Ovary (tissue), 9 donors: ENCODE data around the gene HAUS6. TPM values are rescaled to one million over a fixed set of nuclear protein-coding genes. Genes with fewer than 3 reads are reported as not detected.

Source experiments
- DNase-seq, 5 donors: peaks; one replicate each; pipeline ENCODE4 v3.0.0-alpha.2; 2019 to 2020
- H3K27ac ChIP-seq, 2 donors: fragments of 200-600 bp; one replicate each; pipeline versions ENCODE4 v1.5.1 to v1.8.0; 2019 to 2022
- H3K27me3 ChIP-seq: fragments of 200-600 bp; one replicate; pipeline ENCODE4 v1.8.0; 2022
- H3K36me3 ChIP-seq: fragments of 200-600 bp; sonication (generic); one replicate; pipeline ENCODE4 v1.5.1; 2019
- H3K4me1 ChIP-seq: one replicate; pipeline ENCODE4 v1.8.1; 2013; ENCODE audit warnings: mild to moderate bottlenecking, moderate library complexity; ENCODE audit not compliant: insufficient read depth
- H3K4me3 ChIP-seq: fragments of 200-600 bp; sonication (generic); one replicate; pipeline ENCODE4 v1.5.1; 2017
- H3K9me3 ChIP-seq, 2 donors: fragments of 200-600 bp in 1 of 2; sonication (generic) in 1 of 2; one replicate each; pipeline versions ENCODE4 v1.5.1 to v1.8.1; 2013 to 2019; ENCODE audit warnings: mild to moderate bottlenecking in 1 of 2, moderate library complexity in 1 of 2
- CTCF ChIP-seq, 3 donors: fragments of 450-650 bp in 2 of 3; fragments of 200-600 bp in 1 of 3; IDR thresholded peaks; one replicate each; pipeline versions ENCODE4 v1.5.1 to v1.8.0; 2016 to 2022; ENCODE audit warnings: antibody characterized with exemption in 3 of 3, mild to moderate bottlenecking in 1 of 3
- EP300 ChIP-seq: sonication (generic); formaldehyde crosslinking; IDR thresholded peaks from one replicate; pipeline ENCODE4 v1.6.1; 2017; ENCODE audit warnings: antibody characterized with exemption
- POLR2A ChIP-seq: fragments of 450-650 bp; IDR thresholded peaks from one replicate; pipeline ENCODE4 v1.6.1; 2017; ENCODE audit warnings: antibody characterized with exemption, mild to moderate bottlenecking, moderate library complexity
- WGBS, 3 donors: extraction: QIAGEN DNeasy Blood & Tissue Kit in 1 of 3; methylation state at CpG; one replicate each; pipeline versions ENCODE4 v1.1.5 to v1.1.7; 2013 to 2017; 5-methylcytosine and 5-hydroxymethylcytosine counted together
- intact Hi-C, 4 donors: fragments of 100-400 bp; cut with DNase I; formaldehyde crosslinking; loops; one replicate each; pipeline versions ENCODE4 v1.11.0 to v1.15.1; 2022 to 2023
- polyA plus RNA-seq, 2 donors: library from polyadenylated mRNA; stranded (reverse); fragments of 200-250 nt in 1 of 2; fragments of 350-450 nt in 1 of 2; fragmentation: Illumina TruSeq in 1 of 2; extraction: RNeasy Lipid Tissue Mini Kit (QIAGEN cat#74804) in 1 of 2; gene quantifications; one replicate each; pipeline ENCODE4 v1.2.3, GENCODE V29; 2013 to 2014
- total RNA-seq, 7 donors: library from RNA; depleted of rRNA in 2 of 7; stranded (reverse); fragments of >200 nt in 2 of 7; fragmentation: NEBNext Ultra II Directional in 3 of 7; extraction: Animal tissue kit (Norgen Biotek cat#: 25700) in 3 of 7; gene quantifications; one replicate each; pipeline versions ENCODE4 v1.1.0 to v1.2.4, GENCODE V29; 2016 to 2023
- donor health status: DM: no; HTN: no; CAD: no; lungs with moderate emphysema.
- donor health status: DM: no; HTN: no; CAD: no.
- donor health status: Bipolar disorder and iron deficiency.
- donor health status: DM: yes; HTN: yes; CAD: no.
- donor health status: DM: no; HTN: no; CAD: no.
- donor health status: DM: yes; HTN: yes; CAD: no.

HAUS6 gene
- total and polyA plus RNA-seq, 9 donors, result 4.6 to 13.1 (median 9.7) TPM

DNA sequence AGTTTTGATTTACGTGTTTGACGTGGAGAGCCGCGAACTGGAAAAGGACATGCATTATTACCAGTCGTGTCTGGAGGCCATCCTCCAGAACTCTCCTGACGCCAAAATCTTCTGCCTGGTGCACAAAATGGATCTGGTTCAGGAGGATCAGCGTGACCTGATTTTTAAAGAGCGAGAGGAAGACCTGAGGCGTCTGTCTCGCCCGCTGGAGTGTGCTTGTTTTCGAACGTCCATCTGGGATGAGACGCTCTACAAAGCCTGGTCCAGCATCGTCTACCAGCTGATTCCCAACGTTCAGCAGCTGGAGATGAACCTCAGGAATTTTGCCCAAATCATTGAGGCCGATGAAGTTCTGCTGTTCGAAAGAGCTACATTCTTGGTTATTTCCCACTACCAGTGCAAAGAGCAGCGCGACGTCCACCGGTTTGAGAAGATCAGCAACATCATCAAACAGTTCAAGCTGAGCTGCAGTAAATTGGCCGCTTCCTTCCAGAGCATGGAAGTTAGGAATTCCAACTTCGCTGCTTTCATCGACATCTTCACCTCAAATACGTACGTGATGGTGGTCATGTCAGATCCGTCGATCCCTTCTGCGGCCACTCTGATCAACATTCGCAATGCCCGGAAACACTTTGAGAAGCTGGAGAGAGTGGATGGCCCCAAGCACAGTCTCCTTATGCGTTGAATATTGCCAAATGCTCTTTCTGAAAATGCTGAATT is 52.6 kb downstream of the HAUS6 start:
- Histone ChIP-seq H3K9me3 (no peaks in the 10 kb centered on the region), H3K27me3 (no peaks in the 10 kb centered on the region), H3K4me3 (peak overlapping the region; percentile 73), H3K36me3 (no peaks in the 10 kb centered on the region), H3K4me1 (peaks cover 10% of the 10 kb centered on the region), H3K27ac (peak overlapping the region; percentile 95 to 96)
- intact Hi-C loops, result loop anchor here in 3 of 4 donors (5.0 to 10.0 kb wide), 4 partner anchors 122 to 415 kb away; no protein-coding TSS in a partner anchor
- WGBS, 3 donors, result 2 to 10% (median 3%) methylated on average over 33 of the region's 33 CpGs
- peak in 3 of 5 donors; percentile 25 to 45 (median 27) for DNase-seq
- TF ChIP-seq EP300 (no peak), POLR2A (no peak), CTCF (IDR thresholded peaks at IDR 0.05) (no peak)

DNA sequence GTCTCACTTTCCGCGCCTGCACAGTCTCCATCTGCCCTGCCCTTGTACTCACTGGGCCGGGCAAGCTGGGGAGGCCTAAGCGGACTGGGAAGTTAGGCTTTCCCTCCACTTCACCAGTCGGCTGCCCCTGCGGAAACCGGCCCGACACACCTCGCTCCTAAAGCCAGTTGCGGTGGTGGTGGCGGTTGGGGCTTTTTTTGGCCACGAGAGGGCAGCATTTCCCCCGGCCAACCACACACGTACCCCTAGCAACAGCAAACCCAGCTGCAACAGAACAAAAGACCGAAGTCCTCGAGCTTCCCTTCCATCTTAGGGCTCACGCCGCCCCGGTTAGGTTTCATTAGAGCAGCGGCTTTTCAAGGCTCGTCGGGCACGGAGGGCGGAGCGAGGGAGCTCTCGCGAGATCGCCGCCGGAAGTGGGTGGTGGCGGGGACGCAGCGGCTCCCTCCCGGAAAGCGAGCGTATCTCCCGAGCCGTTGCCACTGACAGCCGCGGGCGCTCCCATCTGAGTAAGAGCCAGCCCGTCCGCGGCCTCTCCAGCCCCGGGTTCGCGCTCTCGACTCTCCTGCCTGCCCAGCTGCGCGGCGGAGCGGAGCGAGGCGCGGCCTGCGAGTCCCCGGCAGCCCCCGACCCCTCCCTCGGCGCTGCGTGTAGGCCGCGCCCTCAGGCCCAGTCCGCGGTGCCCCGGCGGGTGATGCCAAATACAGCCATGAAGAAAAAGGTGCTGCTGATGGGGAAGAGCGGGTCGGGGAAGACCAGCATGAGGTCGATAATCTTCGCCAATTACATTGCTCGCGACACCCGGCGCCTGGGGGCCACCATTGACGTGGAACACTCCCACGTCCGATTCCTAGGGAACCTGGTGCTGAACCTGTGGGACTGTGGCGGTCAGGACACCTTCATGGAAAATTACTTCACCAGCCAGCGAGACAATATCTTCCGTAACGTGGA is 53.5 kb downstream of the HAUS6 start, which contains the start of gene RRAGA:
Gene RRAGA, plus strand, starts transcription at position 462 of the 951 bp plus-strand sequence. Its CDS starts 233 bp downstream, at position 695.
- peak; percentile 94 to 98 (median 96) for DNase-seq
- intact Hi-C loops, result loop anchor here in 3 of 4 donors (5.0 to 10.0 kb wide), 4 partner anchors 123 to 416 kb away; no protein-coding TSS in a partner anchor
- Histone ChIP-seq H3K27me3 (no peaks in the 10 kb centered on the region), H3K36me3 (no peaks in the 10 kb centered on the region), H3K4me1 (peaks cover 10% of the 10 kb centered on the region), H3K4me3 (peak within 1 kb of the TSS; percentile 73), H3K27ac (peak within 1 kb of the TSS; percentile 95 to 96), H3K9me3 (no peaks in the 10 kb centered on the region)
- no peak for TF ChIP-seq EP300
- TF ChIP-seq CTCF (IDR thresholded peaks at IDR 0.05), result peak; percentile 94 to 96 (median 94)
- peak; percentile 85 for TF ChIP-seq POLR2A
- 0 to 1% (median 1%) methylated on average over 47 to 82 of the region's 82 CpGs for WGBS, 3 donors

DNA sequence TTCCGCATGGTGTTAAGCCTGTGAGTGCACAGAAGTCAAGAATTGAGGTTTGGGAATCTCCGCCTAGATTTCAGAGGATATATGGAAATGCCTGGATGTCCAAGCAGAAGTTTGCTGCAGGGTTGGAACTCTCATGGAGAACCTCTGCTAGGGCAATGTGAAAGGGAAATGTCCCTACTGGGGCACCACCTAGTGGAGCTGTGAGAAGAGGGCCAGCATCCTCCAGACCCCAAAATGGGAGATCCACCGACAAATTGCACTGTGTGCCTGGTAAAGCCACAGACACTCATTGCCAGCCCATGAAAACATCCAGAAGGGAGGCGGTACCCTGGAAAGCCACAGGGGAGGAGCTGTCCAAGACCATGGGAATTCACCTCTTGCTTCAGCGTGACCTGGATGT is 66.1 kb downstream of the HAUS6 start:
- TF ChIP-seq CTCF (IDR thresholded peaks at IDR 0.05), result no peak
- no peak for TF ChIP-seq POLR2A
- TF ChIP-seq EP300, result no peak
- no peak overlapping the region for H3K27ac ChIP-seq
- no peak overlapping the region for H3K4me3 ChIP-seq
- no peaks in the 10 kb centered on the region for H3K27me3 ChIP-seq
- 96 to 100% (median 97%) methylated on average over 5 of the region's 5 CpGs for WGBS, 3 donors
- no peak for DNase-seq
- H3K36me3 ChIP-seq, result no peaks in the 10 kb centered on the region
- no peaks in the 10 kb centered on the region for H3K4me1 ChIP-seq
- no peaks in the 10 kb centered on the region for H3K9me3 ChIP-seq
- intact Hi-C loops, result loop anchor here in 2 of 4 donors (10.0 kb wide), 2 partner anchors 1222 to 1232 kb away; no protein-coding TSS in a partner anchor

- no peaks in the 10 kb centered on the region for H3K9me3 ChIP-seq
- no peaks in the 10 kb centered on the region for H3K4me1 ChIP-seq
- no peak for DNase-seq
- no peaks in the 10 kb centered on the region for H3K27me3 ChIP-seq
- no peak within 1 kb of the TSS for H3K4me3 ChIP-seq
- no peak for TF ChIP-seq CTCF (IDR thresholded peaks at IDR 0.05)
- no peak for TF ChIP-seq POLR2A
- no peak for TF ChIP-seq EP300
- intact Hi-C loops, result loop anchor here in 3 of 4 donors (5.0 to 10.0 kb wide), 4 partner anchors 776 to 1228 kb away; no protein-coding TSS in a partner anchor
- H3K27ac ChIP-seq, result no peak within 1 kb of the TSS
- no peaks in the 10 kb centered on the region for H3K36me3 ChIP-seq
- WGBS, 3 donors, result 88 to 90% (median 89%) methylated on average over 20 of the region's 20 CpGs
These were observed 69.7 kb downstream of the HAUS6 start, which contains the start of gene SAXO1 for GRCh38 chr9:19033015-19033414. Gene SAXO1, minus strand, starts transcription at chr9:19033209. Its CDS starts 301 bp downstream, at chr9:19032908.
